ENCODE data around the gene THBD. TPM values are rescaled to one million over a fixed set of nuclear protein-coding genes. Genes with fewer than 3 reads are reported as not detected.

THBD gene
- total RNA-seq, 2 donors from 2014 or later, result 6.6 to 88.4 TPM

DNA sequence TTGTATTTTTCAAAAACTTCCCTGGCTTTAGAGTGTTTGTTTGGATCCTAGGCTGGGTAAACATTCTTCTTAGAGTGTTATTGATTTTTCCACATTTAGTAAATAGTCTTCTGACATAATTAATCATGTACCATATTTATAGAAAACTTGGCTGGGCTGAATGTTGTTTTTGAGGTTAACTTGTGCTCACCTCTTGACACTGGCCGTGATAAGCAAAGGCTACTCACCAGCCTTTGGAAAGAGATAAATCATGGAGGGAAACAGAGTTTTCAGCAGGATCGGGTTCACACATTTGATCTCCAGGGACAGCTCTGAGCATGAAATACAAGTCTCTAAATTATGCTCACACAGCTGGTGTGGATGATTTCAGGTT, 42.9 kb upstream of the THBD start:
- no peak for DNase-seq (ENCODE audit: low spot score)
- no peaks in the 10 kb centered on the region for H3K27me3 ChIP-seq (replicated peaks; ENCODE audit: insufficient read depth)
- H3K9me3 ChIP-seq, result no peaks in the 10 kb centered on the region
- H3K36me3 ChIP-seq, result no peaks in the 10 kb centered on the region
- no peaks in the 10 kb centered on the region for H3K4me1 ChIP-seq (replicated peaks)
- intact Hi-C loops (cut with DNase I), result no loop called here
- whole genome bisulfite sequencing, result 44% methylated on average over 2 of the region's 2 CpGs
- H3K27ac ChIP-seq, result no peak overlapping the region
- TF ChIP-seq POLR2A (IDR thresholded peaks at IDR 0.05) (no peak), POLR2AphosphoS5 (IDR thresholded peaks at IDR 0.05) (no peak)
- TF ChIP-seq, protein P1, sequence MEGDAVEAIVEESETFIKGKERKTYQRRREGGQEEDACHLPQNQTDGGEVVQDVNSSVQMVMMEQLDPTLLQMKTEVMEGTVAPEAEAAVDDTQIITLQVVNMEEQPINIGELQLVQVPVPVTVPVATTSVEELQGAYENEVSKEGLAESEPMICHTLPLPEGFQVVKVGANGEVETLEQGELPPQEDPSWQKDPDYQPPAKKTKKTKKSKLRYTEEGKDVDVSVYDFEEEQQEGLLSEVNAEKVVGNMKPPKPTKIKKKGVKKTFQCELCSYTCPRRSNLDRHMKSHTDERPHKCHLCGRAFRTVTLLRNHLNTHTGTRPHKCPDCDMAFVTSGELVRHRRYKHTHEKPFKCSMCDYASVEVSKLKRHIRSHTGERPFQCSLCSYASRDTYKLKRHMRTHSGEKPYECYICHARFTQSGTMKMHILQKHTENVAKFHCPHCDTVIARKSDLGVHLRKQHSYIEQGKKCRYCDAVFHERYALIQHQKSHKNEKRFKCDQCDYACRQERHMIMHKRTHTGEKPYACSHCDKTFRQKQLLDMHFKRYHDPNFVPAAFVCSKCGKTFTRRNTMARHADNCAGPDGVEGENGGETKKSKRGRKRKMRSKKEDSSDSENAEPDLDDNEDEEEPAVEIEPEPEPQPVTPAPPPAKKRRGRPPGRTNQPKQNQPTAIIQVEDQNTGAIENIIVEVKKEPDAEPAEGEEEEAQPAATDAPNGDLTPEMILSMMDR (IDR thresholded peaks at IDR 0.05), result no peak
- H3K4me3 ChIP-seq, result no peak overlapping the region

DNA sequence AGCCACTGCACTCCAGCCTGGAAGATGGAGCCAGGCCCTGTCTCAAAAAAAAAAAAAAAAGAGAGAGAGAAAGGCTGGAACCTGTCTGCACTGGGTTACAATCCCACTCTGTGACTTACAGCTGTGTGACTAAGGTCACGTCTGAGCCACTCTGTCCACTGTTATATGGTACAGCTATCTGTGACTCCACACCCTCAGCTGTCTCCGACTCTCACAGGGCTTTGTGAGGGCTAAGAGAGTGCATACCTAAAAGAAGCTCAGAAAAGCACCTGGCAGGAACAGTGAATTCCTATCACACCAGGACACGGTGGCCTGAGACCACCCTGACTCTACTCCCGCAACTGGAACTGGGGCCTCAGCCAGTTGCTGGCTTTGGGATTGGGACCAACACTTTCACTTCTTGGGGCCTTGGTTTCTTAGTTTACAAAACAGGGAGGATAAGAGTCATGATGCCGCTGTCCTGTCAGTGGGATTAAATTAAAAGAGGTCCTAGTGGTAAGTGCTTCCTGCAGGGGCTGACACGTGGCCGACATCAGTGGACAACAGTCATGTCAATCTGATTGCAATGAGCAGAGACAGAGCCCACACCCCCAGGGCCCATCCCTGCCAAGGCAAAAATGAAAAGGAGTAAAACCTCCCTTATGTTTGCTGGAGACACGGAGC, 42.4 kb upstream of the THBD start:
- DNase-seq (ENCODE audit: low spot score), result no peak
- H3K4me1 ChIP-seq (replicated peaks), result no peaks in the 10 kb centered on the region
- no peaks in the 10 kb centered on the region for H3K27me3 ChIP-seq (replicated peaks; ENCODE audit: insufficient read depth)
- no peaks in the 10 kb centered on the region for H3K9me3 ChIP-seq
- TF ChIP-seq, protein P1 (IDR thresholded peaks at IDR 0.05), result no peak
- TF ChIP-seq POLR2AphosphoS5 (IDR thresholded peaks at IDR 0.05), result no peak
- no peak for TF ChIP-seq POLR2A (IDR thresholded peaks at IDR 0.05)
- 59% methylated on average over 8 of the region's 8 CpGs for WGBS
- intact Hi-C loops (cut with DNase I), result no loop called here
- H3K27ac ChIP-seq, result no peak overlapping the region
- no peaks in the 10 kb centered on the region for H3K36me3 ChIP-seq
- no peak overlapping the region for H3K4me3 ChIP-seq

GRCh38 chr20:23090878-23091277, 41.4 kb upstream of the THBD start:
- Histone ChIP-seq H3K4me1 (replicated peaks) (no peaks in the 10 kb centered on the region), H3K9me3 (no peaks in the 10 kb centered on the region), H3K36me3 (no peaks in the 10 kb centered on the region), H3K27me3 (replicated peaks; ENCODE audit: insufficient read depth) (no peaks in the 10 kb centered on the region), H3K4me3 (no peak overlapping the region), H3K27ac (no peak overlapping the region)
- no peak for DNase-seq (ENCODE audit: low spot score)
- TF ChIP-seq POLR2A (IDR thresholded peaks at IDR 0.05), result no peak
- intact Hi-C loops (cut with DNase I), result no loop called here
- WGBS, result 67% methylated on average over 4 of the region's 4 CpGs

DNA sequence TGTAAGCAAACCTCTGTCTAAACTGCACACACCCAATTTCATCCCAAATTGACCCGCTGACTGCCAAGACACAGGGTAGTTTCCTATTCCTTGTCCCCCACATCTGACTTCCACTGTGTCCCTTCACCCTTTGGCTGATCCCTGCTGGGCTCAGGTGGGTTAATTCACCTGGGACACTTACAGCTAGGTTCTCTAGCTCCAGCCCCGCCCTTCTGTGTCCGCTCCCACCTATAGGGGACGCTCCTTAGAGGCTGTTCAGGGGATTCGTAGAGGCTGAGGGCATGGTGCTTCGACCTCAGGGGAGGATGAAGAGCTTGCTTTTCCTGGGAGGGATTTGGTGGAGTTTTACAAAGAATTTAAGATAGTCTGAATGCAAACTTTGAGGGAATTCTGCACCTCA, 40.7 kb upstream of the THBD start:
- intact Hi-C loops (cut with DNase I), result no loop called here
- TF ChIP-seq POLR2A (IDR thresholded peaks at IDR 0.05) (no peak), POLR2AphosphoS5 (IDR thresholded peaks at IDR 0.05) (no peak)
- TF ChIP-seq, protein P1 (IDR thresholded peaks at IDR 0.05), result no peak
- Histone ChIP-seq H3K27ac (no peak overlapping the region), H3K4me3 (no peak overlapping the region), H3K27me3 (replicated peaks; ENCODE audit: insufficient read depth) (no peaks in the 10 kb centered on the region), H3K4me1 (replicated peaks) (no peaks in the 10 kb centered on the region), H3K36me3 (no peaks in the 10 kb centered on the region), H3K9me3 (no peaks in the 10 kb centered on the region)
- 85% methylated on average over 6 of the region's 6 CpGs for WGBS
- no peak for DNase-seq (ENCODE audit: low spot score)

- H3K27ac ChIP-seq, result no peak overlapping the region
- no peak overlapping the region for H3K4me3 ChIP-seq
- WGBS, result 96% methylated on average over 8 of the region's 8 CpGs
- DNase-seq (ENCODE audit: low spot score), result no peak
- no peaks in the 10 kb centered on the region for H3K4me1 ChIP-seq (replicated peaks)
- no peaks in the 10 kb centered on the region for H3K9me3 ChIP-seq
- intact Hi-C loops (cut with DNase I), result no loop called here
- H3K36me3 ChIP-seq, result no peaks in the 10 kb centered on the region
- no peaks in the 10 kb centered on the region for H3K27me3 ChIP-seq (replicated peaks; ENCODE audit: insufficient read depth)
- TF ChIP-seq POLR2AphosphoS5 (IDR thresholded peaks at IDR 0.05), result no peak
- TF ChIP-seq POLR2A (IDR thresholded peaks at IDR 0.05), result no peak
- TF ChIP-seq, protein P1 (IDR thresholded peaks at IDR 0.05), result no peak
Observed at GRCh38 chr20:23088866-23089265, 39.4 kb upstream of the THBD start.

Measured in prostate gland (tissue), 2 donors.